Chondrocyte (in vitro differentiated cells): ENCODE measurements around the gene SCT. TPM values are rescaled to one million over a fixed set of nuclear protein-coding genes. Genes with fewer than 3 reads are reported as not detected.

ENCODE experiments used
- DNase-seq: peaks from one replicate; pipeline ENCODE4 v3.0.0; 2021; ENCODE audit warnings: mixed read lengths, low spot score
- H3K27ac Mint-ChIP-seq: one replicate; pipeline ENCODE4 v1.8.0; 2021; ENCODE audit warnings: mild to moderate bottlenecking, moderate library complexity, mixed read lengths; ENCODE audit not compliant: unreplicated experiment
- H3K27me3 Mint-ChIP-seq: 2 replicates; pipeline ENCODE4 v1.8.0; 2021; ENCODE audit warnings: low read depth, mixed read lengths
- H3K36me3 Mint-ChIP-seq: 2 replicates; pipeline ENCODE4 v1.8.0; 2021; ENCODE audit warnings: low read depth, mixed read lengths
- H3K4me1 Mint-ChIP-seq: 2 replicates; pipeline ENCODE4 v1.8.0; 2021; ENCODE audit warnings: low read depth, mild to moderate bottlenecking, mixed read lengths
- H3K4me3 Mint-ChIP-seq: one replicate; pipeline ENCODE4 v1.8.0; 2021; ENCODE audit warnings: mild to moderate bottlenecking, moderate library complexity, mixed read lengths; ENCODE audit not compliant: unreplicated experiment
- H3K9me3 Mint-ChIP-seq: 2 replicates; pipeline ENCODE4 v1.8.0; 2021; ENCODE audit warnings: low read depth, mixed read lengths
- total RNA-seq: library from RNA; stranded (reverse); gene quantifications from 3 replicates; pipeline ENCODE4 v1.2.1, GENCODE V29; 2021
- TF ChIP-seq, protein P1 (sequence below): fragments of 200-600 bp; sonication (generic); IDR thresholded peaks from 2 replicates; pipeline ENCODE4 v1.5.0; 2021; ENCODE audit warnings: antibody characterized with exemption, mild to moderate bottlenecking, moderate library complexity

The SCT gene
- total RNA-seq, 1 donor from 2014 or later, result 0.72 TPM

DNA sequence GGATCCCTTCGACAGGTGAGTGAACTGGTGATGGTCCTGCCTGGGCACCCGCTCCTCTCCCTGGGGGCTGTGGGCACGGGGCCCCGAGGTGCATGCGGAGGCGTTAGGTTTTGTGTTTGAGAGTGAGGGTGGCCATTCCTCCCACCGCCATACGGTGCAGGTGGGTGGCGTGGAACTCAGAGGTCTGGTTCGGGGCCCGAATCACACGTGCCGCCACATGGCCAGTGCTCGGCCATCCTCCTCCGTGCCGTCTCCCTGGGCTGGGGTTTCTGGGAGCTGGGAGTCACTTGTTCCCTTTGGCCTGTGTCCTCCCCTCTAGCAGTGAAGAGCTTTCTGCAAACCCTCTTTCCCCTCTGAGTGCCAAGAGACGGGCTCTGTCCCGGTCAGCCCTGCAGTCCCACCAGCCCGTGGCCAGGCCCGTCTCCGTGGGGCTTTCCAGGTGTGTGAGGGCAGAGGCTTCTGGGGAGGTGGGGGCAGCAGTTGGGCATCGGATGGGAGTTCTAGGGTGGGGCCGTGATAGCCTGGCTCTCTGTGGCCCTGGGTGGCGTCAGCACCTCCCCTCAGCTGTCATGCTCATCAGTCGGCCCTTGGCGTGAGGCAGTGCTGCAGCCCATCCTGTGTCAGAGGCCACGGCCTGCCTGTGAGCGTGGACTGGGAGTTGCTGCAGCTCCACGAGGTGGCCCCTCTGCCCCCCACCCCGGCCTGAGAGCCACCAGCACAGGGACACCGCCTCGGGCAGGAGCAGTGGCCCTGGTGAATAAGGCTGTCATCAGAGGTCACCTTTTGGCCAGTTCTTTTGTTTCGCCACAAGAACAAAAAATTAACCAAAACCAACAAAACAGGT lies 21.5 kb downstream of the SCT start:
- Mint-ChIP-seq H3K9me3 (no peaks in the 10 kb centered on the region), H3K4me3 (no peak overlapping the region), H3K4me1 (no peaks in the 10 kb centered on the region), H3K27me3 (no peaks in the 10 kb centered on the region), H3K27ac (no peak overlapping the region), H3K36me3 (peaks cover 28% of the 10 kb centered on the region)
- peak; percentile 86 for DNase-seq
- TF ChIP-seq, protein P1, sequence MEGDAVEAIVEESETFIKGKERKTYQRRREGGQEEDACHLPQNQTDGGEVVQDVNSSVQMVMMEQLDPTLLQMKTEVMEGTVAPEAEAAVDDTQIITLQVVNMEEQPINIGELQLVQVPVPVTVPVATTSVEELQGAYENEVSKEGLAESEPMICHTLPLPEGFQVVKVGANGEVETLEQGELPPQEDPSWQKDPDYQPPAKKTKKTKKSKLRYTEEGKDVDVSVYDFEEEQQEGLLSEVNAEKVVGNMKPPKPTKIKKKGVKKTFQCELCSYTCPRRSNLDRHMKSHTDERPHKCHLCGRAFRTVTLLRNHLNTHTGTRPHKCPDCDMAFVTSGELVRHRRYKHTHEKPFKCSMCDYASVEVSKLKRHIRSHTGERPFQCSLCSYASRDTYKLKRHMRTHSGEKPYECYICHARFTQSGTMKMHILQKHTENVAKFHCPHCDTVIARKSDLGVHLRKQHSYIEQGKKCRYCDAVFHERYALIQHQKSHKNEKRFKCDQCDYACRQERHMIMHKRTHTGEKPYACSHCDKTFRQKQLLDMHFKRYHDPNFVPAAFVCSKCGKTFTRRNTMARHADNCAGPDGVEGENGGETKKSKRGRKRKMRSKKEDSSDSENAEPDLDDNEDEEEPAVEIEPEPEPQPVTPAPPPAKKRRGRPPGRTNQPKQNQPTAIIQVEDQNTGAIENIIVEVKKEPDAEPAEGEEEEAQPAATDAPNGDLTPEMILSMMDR, result no peak

DNA sequence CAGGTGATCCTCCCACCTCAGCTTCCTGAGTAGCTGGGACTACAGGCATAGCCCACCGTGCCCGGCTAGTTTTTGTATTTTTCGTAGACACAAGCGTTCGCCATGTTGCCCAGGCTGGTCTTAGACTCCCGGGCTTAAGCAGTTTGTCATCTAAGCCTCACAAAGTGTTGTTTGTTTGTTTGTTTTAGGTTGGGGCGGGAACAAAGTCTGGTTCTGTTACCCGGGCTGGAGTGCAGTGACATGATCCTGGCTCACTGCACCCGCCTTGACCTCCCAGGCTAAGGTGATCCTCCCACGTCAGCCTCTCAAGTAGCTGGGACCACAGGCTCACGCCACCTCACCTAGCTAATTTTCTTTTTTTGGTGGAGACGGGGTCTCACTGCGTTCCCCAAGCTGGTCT lies 23.8 kb downstream of the SCT start:
- no peaks in the 10 kb centered on the region for H3K9me3 Mint-ChIP-seq
- no peak for DNase-seq
- no peaks in the 10 kb centered on the region for H3K27me3 Mint-ChIP-seq
- no peak overlapping the region for H3K27ac Mint-ChIP-seq
- H3K36me3 Mint-ChIP-seq, result peaks cover 31% of the 10 kb centered on the region
- TF ChIP-seq, protein P1, result no peak
- no peak overlapping the region for H3K4me3 Mint-ChIP-seq
- no peaks in the 10 kb centered on the region for H3K4me1 Mint-ChIP-seq

DNA sequence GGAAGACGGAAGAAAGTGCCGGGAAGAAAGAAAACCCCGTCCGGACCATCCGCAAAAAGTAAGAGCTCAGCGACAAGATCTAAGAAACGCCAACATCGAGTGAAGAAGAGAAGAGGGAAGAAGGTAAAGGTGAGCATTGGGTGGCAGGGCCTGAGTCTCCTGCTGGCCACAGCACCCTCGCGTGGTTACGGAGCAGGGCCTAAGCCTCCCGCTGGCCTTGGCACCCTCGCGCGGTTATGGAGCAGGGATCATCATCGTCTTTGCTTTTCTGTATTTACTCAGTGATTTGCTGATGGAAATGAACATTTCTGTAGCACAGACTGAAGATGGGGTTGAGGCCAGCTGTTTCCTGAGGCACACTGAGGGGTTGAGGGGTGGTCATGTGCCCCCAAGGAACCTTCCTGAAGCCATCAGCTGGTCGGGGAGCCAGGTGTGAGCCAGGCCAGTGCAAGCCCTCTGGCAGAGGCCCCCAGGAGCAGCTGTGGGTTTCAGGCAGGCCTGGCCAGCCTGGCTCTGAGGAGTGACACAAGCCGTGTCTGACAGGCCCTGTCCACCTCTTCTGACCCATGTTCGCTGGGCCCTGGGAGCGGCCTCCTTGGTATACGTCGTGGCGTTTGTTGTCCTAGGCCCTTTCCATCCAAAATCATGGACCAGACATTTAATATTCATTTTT lies 25.3 kb downstream of the SCT start:
- no peaks in the 10 kb centered on the region for H3K9me3 Mint-ChIP-seq
- DNase-seq, result no peak
- peaks cover 32% of the 10 kb centered on the region for H3K36me3 Mint-ChIP-seq
- H3K4me3 Mint-ChIP-seq, result no peak overlapping the region
- no peaks in the 10 kb centered on the region for H3K4me1 Mint-ChIP-seq
- H3K27me3 Mint-ChIP-seq, result no peaks in the 10 kb centered on the region
- no peak overlapping the region for H3K27ac Mint-ChIP-seq
- TF ChIP-seq, protein P1, result no peak

DNA sequence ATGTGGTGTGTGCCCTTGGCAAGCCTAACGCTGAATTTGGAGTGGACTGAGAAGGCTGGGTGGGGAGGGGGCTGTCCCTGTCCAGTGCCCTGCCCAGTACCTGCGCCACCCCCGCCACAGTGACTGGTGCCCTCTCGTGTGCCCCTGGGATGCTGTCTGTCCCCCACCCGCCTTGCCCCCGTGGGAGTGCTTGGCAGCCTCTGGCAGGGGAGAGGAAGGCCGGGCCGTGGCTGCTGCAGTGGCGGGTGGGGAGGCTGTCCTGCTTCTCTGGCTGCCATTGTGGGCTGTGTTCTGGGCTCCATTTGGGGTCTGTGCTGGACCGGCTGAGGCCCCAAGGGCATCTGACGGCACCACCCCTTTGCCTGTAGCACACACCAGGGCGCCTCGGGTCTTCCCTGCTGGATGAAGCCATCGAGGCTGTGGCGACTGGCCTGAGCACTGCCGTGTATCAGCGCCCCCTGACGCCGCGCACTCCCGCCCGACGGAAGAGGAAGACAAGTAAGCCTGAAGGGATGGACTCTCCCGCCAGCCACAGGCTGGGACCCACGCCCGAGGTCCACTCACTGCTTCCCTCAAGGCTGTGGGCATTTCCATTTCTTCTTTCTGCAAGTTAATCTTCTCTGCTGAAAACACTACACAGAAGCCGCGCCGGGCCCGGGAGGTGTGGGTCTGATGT lies 28.8 kb downstream of the SCT start:
- H3K9me3 Mint-ChIP-seq, result no peaks in the 10 kb centered on the region
- H3K27me3 Mint-ChIP-seq, result no peaks in the 10 kb centered on the region
- no peaks in the 10 kb centered on the region for H3K4me1 Mint-ChIP-seq
- no peak overlapping the region for H3K27ac Mint-ChIP-seq
- peaks cover 31% of the 10 kb centered on the region for H3K36me3 Mint-ChIP-seq
- no peak overlapping the region for H3K4me3 Mint-ChIP-seq
- TF ChIP-seq, protein P1, result no peak
- no peak for DNase-seq

DNA sequence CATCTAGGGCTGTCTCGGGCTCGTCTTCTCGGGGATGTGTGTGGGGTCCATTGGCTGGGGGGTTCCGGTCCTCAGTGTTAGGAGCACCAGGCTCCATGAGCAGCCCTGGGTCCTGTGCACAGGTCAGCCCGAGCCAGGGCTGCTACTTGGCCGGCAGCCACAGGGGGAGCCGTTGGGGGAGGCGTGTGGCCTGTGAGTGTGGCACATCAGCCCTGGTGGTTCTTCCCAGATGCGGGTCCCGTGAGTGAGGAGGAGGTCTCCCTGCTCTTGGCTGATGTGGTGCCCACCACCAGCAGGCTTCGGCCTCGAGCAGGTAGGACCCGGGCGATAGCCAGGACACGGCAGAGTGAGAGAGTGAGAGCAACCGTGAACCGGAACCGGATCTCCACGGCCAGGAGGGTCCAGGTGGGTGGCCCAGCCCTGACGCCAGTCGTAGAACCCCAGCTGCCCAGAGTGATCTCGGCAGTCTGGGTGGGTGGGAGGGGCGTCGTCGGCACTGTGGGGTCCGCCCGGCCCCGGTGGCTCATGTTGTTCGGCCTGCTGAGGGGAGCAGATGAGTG lies 29.7 kb downstream of the SCT start:
- no peak overlapping the region for H3K27ac Mint-ChIP-seq
- TF ChIP-seq, protein P1, result peak; percentile 27
- no peak for DNase-seq
- H3K4me1 Mint-ChIP-seq, result no peaks in the 10 kb centered on the region
- H3K9me3 Mint-ChIP-seq, result no peaks in the 10 kb centered on the region
- no peak overlapping the region for H3K4me3 Mint-ChIP-seq
- no peaks in the 10 kb centered on the region for H3K27me3 Mint-ChIP-seq
- peaks cover 35% of the 10 kb centered on the region for H3K36me3 Mint-ChIP-seq
